Mononuclear cell (primary cell): ENCODE measurements around the gene DNAH5. TPM values are rescaled to one million over a fixed set of nuclear protein-coding genes. Genes with fewer than 3 reads are reported as not detected.

Experiments used
- H3K27me3 ChIP-seq: 2 replicates; pipeline ENCODE4 v1.6.0; 2011; ENCODE audit warnings: low read length, control low read depth; ENCODE audit not compliant: insufficient read depth
- H3K4me1 ChIP-seq: 2 replicates; pipeline ENCODE4 v1.5.1; 2011; ENCODE audit warnings: mild to moderate bottlenecking, low read length, control low read depth; ENCODE audit not compliant: insufficient read depth
- H3K4me3 ChIP-seq: 2 replicates; pipeline ENCODE4 v1.5.1; 2011; ENCODE audit warnings: mild to moderate bottlenecking, low read length, moderate library complexity
- H3K9me3 ChIP-seq: 2 replicates; pipeline ENCODE4 v1.5.1; 2011; ENCODE audit warnings: low read depth, mild to moderate bottlenecking, control low read depth, low read length
- total RNA-seq: library from RNA; depleted of rRNA; stranded (reverse); fragments of >200 nt; gene quantifications from one replicate; pipeline ENCODE4 v1.2.3, GENCODE V29; 2012

DNAH5 gene
- total RNA-seq, 1 donor = not detected

GRCh38 chr5:13746026-13746425, 198.5 kb downstream of the DNAH5 start:
- Histone ChIP-seq H3K4me3 (no peak overlapping the region), H3K9me3 (peaks cover 7% of the 10 kb centered on the region), H3K4me1 (no peaks in the 10 kb centered on the region), H3K27me3 (no peaks in the 10 kb centered on the region)

- Histone ChIP-seq H3K4me1 (no peaks in the 10 kb centered on the region), H3K4me3 (no peak overlapping the region), H3K27me3 (no peaks in the 10 kb centered on the region), H3K9me3 (peaks cover 7% of the 10 kb centered on the region)
Measured at GRCh38 chr5:13745508-13745907, 199.0 kb downstream of the DNAH5 start.

- H3K4me3 ChIP-seq = no peak overlapping the region
- no peaks in the 10 kb centered on the region for H3K27me3 ChIP-seq
- H3K9me3 ChIP-seq = peaks cover 6% of the 10 kb centered on the region
- H3K4me1 ChIP-seq = no peaks in the 10 kb centered on the region
Measured at GRCh38 chr5:13740471-13740870, 204.0 kb downstream of the DNAH5 start.

GRCh38 chr5:13739479-13739878, 205.0 kb downstream of the DNAH5 start:
- H3K4me1 ChIP-seq = no peaks in the 10 kb centered on the region
- no peak overlapping the region for H3K4me3 ChIP-seq
- H3K27me3 ChIP-seq = no peaks in the 10 kb centered on the region
- H3K9me3 ChIP-seq = no peaks in the 10 kb centered on the region

GRCh38 chr5:13735691-13736090, 208.8 kb downstream of the DNAH5 start:
- no peaks in the 10 kb centered on the region for H3K4me1 ChIP-seq
- no peak overlapping the region for H3K4me3 ChIP-seq
- no peaks in the 10 kb centered on the region for H3K9me3 ChIP-seq
- no peaks in the 10 kb centered on the region for H3K27me3 ChIP-seq

GRCh38 chr5:13731121-13731628, 213.3 kb downstream of the DNAH5 start:
- Histone ChIP-seq H3K27me3 (no peaks in the 10 kb centered on the region), H3K4me1 (no peaks in the 10 kb centered on the region), H3K4me3 (no peak overlapping the region), H3K9me3 (no peaks in the 10 kb centered on the region)

GRCh38 chr5:13708906-13709305, 235.6 kb downstream of the DNAH5 start:
- Histone ChIP-seq H3K9me3 (no peaks in the 10 kb centered on the region), H3K4me1 (no peaks in the 10 kb centered on the region), H3K4me3 (no peak overlapping the region), H3K27me3 (no peaks in the 10 kb centered on the region)

GRCh38 chr5:13708432-13708831, 236.1 kb downstream of the DNAH5 start:
- H3K4me3 ChIP-seq = no peak overlapping the region
- no peaks in the 10 kb centered on the region for H3K4me1 ChIP-seq
- H3K9me3 ChIP-seq = no peaks in the 10 kb centered on the region
- H3K27me3 ChIP-seq = no peaks in the 10 kb centered on the region

- H3K9me3 ChIP-seq = no peaks in the 10 kb centered on the region
- no peaks in the 10 kb centered on the region for H3K4me1 ChIP-seq
- H3K4me3 ChIP-seq = no peak overlapping the region
- no peaks in the 10 kb centered on the region for H3K27me3 ChIP-seq
Measured at GRCh38 chr5:13704396-13704795, 240.1 kb downstream of the DNAH5 start.

- H3K9me3 ChIP-seq = no peaks in the 10 kb centered on the region
- H3K4me3 ChIP-seq = no peak overlapping the region
- no peaks in the 10 kb centered on the region for H3K27me3 ChIP-seq
- H3K4me1 ChIP-seq = no peaks in the 10 kb centered on the region
Measured at GRCh38 chr5:13700626-13701025, 243.9 kb downstream of the DNAH5 start.

- Histone ChIP-seq H3K4me1 (no peaks in the 10 kb centered on the region), H3K4me3 (no peak overlapping the region), H3K27me3 (no peaks in the 10 kb centered on the region)
Measured at GRCh38 chr5:13698885-13699284, 245.6 kb downstream of the DNAH5 start.

GRCh38 chr5:13695076-13695712, 249.3 kb downstream of the DNAH5 start:
- Histone ChIP-seq H3K4me3 (no peak overlapping the region), H3K4me1 (no peaks in the 10 kb centered on the region), H3K27me3 (no peaks in the 10 kb centered on the region), H3K9me3 (no peaks in the 10 kb centered on the region)

More at GRCh38 chr5:13698885-13699284, 245.6 kb downstream of the DNAH5 start:
- H3K9me3 ChIP-seq = no peaks in the 10 kb centered on the region

GRCh38 chr5:13692172-13692571, 252.3 kb downstream of the DNAH5 start:
- Histone ChIP-seq H3K27me3 (no peaks in the 10 kb centered on the region), H3K4me3 (no peak overlapping the region), H3K9me3 (no peaks in the 10 kb centered on the region), H3K4me1 (no peaks in the 10 kb centered on the region)

GRCh38 chr5:13676531-13676930, 268.0 kb downstream of the DNAH5 start:
- H3K4me1 ChIP-seq = no peaks in the 10 kb centered on the region
- H3K4me3 ChIP-seq = no peak overlapping the region
- H3K9me3 ChIP-seq = no peaks in the 10 kb centered on the region
- no peaks in the 10 kb centered on the region for H3K27me3 ChIP-seq

GRCh38 chr5:13674391-13674790, 270.1 kb downstream of the DNAH5 start:
- Histone ChIP-seq H3K27me3 (no peaks in the 10 kb centered on the region), H3K4me1 (no peaks in the 10 kb centered on the region), H3K4me3 (no peak overlapping the region), H3K9me3 (no peaks in the 10 kb centered on the region)

GRCh38 chr5:13673511-13673910, 271.0 kb downstream of the DNAH5 start:
- Histone ChIP-seq H3K9me3 (no peaks in the 10 kb centered on the region), H3K27me3 (no peaks in the 10 kb centered on the region), H3K4me3 (no peak overlapping the region), H3K4me1 (no peaks in the 10 kb centered on the region)
